CMK (cell line): ENCODE measurements around the gene SRRM5.
"Not testable (repeated sequence)": the region's sequence is repeated elsewhere in the genome, so short reads cannot be mapped to it uniquely, and the experiment has no call there.

Experiments used
- DNase-seq: peaks from one replicate; pipeline ENCODE4 v3.0.0-alpha.2; 2010; ENCODE audit warnings: low read depth

The SRRM5 gene

DNA sequence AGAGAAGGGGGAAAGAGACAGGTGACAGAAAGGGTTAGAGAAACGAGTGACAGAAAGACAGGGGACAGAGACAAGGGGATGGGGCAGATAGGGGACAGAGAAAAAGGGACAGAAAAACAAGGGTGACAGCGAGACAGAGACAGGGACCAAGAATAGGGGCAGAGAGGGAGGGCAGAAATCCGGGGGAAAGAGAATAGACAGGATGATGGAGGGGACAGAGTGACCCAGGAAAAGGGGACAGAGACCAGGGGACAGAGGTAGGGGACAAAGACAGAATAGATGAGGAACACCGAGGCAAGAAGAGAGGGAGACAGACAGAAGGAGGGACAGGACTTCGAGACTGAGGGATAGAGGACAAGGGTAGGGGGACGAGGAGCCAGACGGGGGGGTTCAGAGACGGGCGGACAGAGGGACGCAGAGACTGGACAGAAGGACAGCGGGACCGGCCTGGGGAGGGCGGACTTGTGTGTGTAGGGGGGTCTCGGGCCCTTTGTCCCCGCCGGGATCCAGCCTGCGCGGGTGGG lies 27.2 kb downstream of the SRRM5 start:
- no peak for DNase-seq

DNA sequence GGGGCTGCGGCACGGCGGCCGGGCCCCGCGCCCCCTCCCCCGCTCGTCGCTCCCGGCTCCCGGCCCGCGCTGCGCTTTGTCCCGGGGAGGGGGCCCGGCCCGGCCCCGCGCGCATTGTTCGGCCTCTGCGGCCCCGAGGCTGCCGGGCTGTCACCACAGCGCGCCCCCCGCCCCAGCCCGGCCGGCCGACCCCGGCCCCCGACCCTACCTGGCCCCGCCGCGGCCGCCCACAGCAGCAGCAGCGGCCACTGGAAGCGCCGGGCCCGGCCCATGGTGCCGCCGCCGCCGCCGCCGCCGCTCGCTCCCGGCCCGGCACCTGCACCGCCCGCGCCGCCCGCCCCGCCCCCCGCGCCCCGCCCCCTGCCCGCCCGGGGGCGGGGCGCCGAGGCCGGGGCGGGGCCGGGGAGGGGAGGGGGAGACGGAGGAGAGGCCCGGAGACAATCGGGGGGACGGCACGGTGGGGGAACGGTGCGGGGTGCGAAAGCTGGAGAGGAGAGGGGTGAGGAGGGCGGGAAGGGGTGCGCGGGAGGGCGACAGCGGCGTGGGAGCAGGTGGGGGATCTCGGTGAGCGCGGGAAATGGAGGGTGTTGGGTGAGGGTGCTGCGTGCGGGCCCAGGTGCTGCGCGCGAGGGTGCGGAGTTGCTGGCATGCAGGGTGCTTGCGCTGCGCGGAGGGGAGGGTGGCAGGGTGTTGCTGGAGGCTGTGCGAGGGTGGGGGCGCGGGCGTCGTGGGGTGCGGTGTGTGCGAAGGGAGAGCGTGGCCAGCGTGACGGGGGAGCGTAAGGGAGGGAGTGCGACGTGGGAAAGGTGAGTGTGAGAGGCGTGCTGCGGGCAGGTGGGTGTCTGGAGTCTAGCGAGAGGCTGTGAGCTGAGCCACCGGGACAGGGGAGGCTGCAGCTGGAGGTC lies 27.9 kb downstream of the SRRM5 start, which contains the start of gene CADM4:
CADM4 (minus strand) TSS at position 332 of the 905 bp plus-strand sequence; CDS start at position 272, 60 bp downstream.
- DNase-seq = no peak

DNA sequence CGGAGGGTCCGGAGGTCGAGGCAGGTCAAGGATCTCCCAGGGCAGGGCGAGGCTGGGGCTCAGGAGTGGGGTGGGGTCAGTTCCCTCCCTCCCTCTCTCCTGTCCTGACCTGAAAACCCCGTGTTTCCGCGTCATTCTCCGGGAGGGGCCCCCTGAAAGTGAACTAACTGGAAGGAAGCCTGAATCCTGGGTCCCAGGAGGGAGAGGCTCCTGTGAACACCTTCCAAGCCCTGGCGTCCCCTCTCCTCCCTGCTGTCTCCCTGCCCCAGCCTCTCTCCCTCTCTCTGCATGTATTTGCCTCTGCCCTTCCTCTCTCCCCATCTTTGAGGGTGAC lies 28.5 kb downstream of the SRRM5 start:
- no peak for DNase-seq

DNA sequence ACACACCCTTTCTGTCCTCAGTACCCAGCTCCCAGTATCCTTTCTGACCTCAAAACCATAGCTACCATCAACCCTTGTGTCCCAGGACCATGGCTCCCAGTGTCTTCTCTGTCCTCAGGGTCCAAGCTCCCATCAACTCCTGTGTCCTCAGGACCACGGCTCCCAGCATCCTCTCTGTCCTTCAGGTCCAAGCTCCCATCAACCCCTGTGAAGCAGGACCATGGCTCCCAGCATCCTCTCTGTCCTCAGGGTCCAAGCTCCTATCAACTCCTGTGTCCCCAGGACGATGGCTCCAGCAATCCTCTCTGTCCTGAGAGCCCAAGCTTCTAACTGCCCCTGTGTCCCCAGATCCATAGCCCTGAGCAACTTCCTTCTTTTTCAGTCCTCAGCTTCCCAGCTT lies 29.4 kb downstream of the SRRM5 start:
- no peak for DNase-seq

DNA sequence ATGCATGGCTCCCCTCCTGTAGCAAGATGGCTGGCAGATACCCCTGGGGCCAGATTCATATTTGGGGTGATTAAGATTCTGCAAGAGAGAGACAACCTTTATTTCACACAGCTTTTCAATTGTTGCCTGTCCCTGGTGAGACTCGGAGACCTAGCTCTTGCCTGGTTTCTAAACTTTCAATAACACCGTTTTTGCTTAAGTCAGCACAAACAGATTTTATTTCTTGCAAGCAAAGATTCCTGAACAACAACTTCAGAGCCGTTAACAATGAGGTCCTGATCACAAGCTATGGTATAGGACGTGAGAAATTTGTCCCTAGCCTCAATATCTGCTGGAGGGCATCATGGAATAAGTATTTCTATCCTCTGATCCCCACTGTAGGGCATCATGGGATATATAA lies 30.6 kb downstream of the SRRM5 start:
- DNase-seq = no peak

DNA sequence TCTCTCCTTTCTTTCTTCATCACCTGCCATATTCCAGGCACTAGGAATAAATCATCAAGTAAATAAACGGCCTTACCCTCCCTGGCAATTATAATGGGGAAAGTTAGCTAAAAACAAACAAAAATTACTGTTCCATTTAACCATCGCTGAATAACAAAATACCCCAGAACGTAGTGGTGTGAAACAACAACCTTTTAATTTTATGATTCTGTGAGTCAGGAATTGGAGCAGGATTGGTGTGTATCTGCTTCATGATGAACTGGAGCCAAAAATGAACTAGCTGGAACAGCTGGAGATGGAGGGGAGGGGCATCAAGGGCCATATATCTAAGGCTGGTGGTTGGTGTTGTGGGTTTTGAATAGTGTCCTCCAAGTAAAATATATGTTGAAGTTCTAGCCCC lies 31.4 kb downstream of the SRRM5 start:
- no peak for DNase-seq

DNA sequence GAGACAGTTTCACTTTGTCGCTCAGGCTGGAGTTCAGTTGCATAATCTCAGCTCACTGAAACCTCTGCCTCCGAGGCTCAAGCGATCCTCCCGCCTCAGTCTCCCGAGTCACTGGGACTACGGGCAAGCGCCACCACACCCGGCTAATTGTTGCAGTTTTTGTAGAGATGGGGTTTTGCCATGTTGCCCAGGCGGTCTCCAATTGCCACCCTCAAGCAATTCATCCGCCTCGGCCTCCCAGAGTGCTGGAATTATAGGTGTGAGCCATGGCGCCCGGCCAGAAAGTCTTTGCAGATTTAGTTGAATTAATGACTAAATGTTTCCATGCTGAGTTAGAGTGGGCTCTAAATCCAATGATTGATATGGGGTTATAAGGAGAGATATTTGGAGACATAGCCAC lies 32.3 kb downstream of the SRRM5 start:
- DNase-seq = no peak

DNA sequence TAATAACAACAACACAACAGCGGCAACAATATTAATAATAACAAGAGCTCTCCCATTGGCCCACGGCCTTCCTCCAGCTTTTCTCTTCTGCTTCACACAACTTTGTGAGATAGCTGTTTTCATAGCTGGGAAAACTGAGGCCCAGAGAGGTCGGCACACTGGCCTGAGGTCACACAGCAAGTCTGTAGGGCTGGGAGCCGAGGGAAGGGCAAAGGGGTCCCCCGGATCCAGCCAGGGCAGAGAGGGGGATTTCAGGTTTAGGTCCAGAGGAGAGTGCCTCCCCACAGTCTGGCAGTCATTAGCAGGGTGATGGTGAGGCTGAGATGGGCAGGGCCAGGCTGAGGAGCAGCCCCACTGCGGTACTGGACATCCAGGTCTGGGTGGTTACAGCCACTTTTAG lies 36.7 kb downstream of the SRRM5 start:
- no peak for DNase-seq

DNA sequence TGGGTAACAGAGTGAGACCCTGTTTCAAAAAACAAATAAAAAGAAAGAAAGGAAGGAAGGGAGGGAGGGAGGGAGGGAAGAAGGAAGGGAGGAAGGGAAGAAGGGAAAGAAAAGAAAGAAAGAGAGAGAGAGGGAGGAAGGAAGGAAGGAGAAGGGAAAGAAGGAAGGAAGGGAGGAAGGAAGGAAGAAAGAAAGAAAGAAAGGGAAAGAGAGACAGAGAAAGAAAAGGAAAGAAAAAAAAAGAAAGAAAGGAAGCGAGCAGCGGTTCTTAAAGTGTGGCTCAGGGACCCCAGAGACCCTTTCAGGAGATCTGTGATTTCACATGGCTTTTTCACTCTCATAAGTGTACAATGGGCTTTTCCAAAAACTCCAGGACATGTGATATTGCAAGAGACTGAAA lies 37.6 kb downstream of the SRRM5 start:
- DNase-seq = no peak

DNA sequence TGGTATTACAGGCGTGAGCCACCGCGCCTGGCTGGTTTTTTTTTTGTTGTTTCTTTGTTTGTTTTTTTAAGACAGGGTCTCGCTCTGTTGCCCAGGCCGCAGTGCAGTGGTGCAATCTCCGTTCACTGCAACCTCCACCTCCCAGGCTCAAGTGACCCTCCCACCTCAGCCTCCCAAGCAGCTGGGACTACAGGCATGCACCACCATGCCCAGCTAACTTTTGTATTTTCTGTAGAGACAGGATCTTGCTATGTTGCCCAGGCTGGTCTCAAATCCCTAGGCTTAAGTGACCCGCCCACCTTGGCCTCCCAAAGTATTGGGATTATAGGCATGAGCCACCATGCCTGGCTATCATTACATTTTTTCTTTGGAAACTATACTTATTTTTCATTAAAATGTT lies 38.4 kb downstream of the SRRM5 start:
- DNase-seq = not testable (repeated sequence)

DNA sequence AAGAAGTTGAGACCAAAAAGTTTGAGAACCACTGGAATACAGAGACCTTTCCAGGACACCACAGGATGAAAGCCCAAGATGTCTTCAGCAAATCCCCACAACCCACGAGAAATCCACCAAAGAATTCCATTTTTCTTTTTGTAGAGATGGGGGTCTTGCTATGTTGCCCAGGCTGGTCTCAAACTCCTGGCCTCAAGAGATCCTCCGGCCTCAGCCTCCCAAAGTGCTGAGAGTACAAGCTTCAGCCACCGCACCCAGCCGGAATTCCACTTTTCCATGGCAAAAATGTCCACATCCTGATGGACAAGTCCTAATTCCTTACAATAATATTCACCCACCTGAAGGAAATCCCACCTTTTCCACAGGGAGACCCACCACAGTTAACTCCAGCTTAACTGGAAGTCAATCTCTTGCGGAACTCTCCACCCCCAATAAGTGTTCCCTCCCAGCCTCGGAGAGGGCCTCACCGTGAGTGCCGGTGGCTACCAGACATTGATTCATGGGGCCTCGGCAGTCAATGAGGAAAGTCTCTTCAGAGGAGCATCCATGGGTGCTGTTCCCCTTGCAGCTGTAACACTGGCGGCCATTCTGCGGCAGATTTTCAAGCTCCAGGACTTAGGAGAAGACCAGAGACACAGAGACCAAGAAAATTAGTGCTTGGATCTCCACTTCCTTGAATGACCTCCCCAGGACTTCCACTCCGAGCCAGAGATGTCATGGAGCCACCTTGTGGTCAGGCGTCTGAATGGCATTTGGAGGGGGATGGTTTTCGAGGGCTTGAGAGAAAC lies 40.1 kb downstream of the SRRM5 start:
- DNase-seq = peak; percentile 58

DNA sequence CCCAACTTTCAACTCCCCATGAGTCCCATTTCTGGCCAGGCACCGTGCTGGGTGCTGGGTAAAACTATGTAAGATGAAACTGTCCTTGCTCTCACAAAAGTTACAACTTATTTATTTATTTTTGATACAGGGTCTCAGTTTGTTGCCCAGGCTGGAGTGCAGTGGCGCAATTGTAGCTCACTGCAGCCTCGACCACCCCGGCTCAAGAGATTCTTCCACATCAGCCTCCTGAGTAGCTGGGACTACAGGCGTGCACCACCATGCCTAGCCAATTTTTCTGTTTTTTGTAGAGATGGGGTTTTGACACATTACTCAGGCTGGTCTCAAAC lies 40.6 kb downstream of the SRRM5 start:
- no peak for DNase-seq

DNA sequence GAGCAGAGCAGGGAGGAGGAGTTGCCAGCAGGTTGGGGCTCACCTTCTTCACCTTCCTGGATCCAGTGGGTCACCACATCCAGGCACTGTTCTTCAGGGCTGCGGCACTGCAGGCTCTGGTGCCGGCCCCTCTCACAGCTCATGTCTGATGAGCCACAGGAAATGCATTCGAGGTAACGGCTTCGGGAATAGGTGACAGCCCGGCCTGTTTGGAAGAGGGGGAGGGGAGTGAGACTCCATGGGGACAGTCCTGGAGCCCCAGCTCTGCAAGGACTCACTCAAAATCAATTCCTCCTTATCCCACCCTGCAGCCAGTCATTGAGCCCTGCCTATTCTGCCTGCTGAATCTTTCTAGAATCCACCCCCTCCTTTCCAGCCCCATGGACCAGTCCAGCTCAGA lies 44.5 kb downstream of the SRRM5 start:
- no peak for DNase-seq

DNA sequence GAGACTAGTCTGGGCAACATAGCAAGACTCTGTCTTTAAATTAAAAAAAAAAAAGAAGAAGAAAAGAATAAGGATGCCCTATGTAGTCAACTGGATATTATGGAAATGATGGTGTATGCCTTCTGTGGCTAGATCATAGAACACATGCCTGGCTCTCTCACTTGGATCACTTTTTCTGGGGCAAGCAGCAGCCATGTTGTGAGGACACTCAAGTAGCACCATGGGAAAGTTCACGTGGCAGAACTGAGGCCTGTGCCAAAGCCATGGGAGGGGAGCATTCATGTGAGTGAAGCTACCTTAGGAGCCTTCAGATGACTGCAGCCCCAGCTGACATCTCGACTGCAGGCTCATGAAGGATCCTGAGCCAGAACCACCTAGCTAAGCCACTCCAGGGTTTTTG lies 46.1 kb downstream of the SRRM5 start:
- DNase-seq = no peak

DNA sequence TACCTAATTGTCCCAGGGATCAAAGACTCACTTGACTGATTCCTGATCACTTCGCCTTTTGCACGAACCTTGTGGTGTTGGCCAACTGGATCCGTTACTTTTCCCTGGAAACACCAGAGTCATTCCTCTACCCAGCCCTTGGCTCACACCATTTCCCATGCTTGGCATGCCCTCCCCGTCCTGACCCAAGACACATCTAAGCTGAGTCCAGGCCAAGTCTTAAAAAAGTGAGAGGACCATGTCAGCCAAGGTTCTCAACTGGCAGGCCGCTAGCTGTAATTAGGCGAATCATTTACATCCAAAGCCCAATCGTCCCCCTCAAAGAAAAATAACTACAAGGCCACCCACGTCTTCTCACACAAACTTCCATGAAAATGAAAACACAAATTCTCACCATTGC lies 46.6 kb downstream of the SRRM5 start:
- DNase-seq = no peak

DNA sequence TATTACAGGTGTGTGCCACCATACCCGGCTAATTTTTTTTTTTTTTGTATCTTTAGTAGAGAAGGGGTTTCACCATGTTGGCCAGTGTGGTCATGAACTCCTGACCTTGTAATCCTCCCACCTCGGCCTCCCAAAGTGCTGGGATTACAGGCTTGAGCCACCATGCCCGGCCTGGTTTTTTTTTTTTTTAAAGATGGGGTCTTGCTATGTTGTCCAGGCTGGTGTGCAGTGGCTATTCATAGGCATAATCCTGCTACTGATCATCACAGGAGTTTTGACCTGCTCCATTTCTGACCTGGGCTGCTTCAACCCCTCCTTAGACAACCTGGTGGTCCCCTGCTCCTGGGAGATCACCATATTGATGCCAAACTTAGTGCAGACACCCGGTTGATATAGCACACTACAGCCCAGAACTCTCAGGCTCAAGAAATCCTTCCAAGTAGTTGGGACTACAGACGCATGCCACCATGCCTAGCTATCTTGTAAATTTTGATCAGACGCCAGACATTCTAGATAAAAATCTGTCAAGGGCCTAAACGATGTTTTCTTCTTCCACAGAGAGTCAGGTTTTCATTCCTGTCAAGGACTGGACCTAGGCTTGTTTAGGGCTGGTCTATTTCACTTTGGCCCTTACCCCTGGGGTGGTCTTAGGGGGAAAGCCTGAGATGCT lies 48.5 kb downstream of the SRRM5 start:
- no peak for DNase-seq

DNA sequence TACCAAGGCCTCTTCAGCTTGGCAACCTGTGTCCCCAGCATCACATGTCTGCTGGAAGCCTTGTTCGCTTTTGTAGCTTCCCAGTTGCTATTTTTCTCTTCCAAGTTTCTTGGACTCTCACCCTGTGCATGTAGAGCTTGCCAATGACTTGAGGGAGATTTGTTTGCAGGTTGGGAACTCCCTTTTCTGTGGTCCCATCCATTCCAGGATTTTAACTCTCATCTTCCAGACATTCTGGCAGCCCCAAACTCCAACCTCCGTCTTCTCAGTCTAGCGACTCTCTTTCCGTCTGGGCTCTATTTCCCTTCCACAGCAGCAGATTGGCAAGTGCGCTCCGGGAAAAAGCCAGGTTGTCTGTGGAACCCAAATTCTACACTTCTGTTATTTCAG lies 49.1 kb downstream of the SRRM5 start:
- DNase-seq = no peak

DNA sequence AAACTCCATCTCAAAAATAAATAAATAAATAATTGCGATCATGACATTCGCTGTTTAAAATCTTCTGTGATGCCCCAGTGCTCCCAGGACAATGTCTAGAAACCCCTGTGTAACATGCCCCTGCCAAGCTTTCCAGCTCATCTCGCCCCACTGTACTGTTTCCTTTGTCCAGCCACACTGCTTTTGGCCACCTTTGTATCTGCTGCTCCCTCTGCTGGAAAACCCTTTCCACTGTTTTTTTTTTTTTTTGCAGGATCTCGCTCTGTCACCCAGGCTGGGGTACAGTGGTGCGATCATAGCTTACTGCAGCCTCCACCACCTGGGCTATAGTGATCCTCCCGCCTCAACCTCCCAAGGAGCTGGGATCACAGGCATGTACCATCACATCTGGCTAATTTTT lies 50.6 kb downstream of the SRRM5 start:
- no peak for DNase-seq

DNA sequence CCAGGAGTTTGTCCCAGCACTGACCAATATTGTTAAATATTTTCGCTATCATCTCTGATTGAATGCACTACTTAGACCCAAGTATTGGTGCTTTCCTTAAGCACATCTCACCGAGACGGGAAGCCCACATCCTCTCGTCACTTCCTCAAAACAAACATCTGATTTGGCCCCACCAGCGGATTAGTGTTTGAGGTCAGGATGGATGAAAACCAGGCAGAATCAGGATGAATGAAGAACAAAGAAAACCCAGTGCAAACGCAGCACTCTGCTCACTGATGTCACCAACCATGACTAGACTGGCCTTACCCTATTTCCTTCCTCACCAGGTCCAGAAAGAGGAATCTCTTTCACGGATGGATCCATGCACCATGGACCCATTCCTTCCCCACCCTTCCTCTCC lies 52.1 kb downstream of the SRRM5 start:
- DNase-seq = no peak
